HG02870 (cell line): ENCODE results near the gene SEC11A.
A peak's percentile ranks its signal among the peaks of the same experiment; 100 is the strongest.
"Not testable (repeated sequence)": the region's sequence is repeated elsewhere in the genome, so short reads cannot be mapped to it uniquely, and the experiment has no call there.

Experiments used
- ATAC-seq: cut with Tn5 transposase; IDR thresholded peaks from one replicate; pipeline ENCODE4 v1.9.1; 2021; ENCODE audit warnings: mild to moderate bottlenecking, moderate library complexity; ENCODE audit not compliant: unreplicated experiment

Gene SEC11A

GRCh38 chr15:84716036-84716732, at the start of gene SEC11A:
Gene SEC11A (minus strand): TSS chr15:84716139. CDS start chr15:84716075, 64 bp downstream.
- ATAC-seq, result peak; percentile 87

- ATAC-seq, result no peak
These were observed 49.7 kb upstream of the SEC11A start for GRCh38 chr15:84765675-84766074.

GRCh38 chr15:84764989-84765388, 49.0 kb upstream of the SEC11A start:
- no peak for ATAC-seq

- no peak for ATAC-seq
These were observed 48.6 kb upstream of the SEC11A start for GRCh38 chr15:84764585-84764984.

GRCh38 chr15:84762840-84763572, 47.1 kb upstream of the SEC11A start:
- ATAC-seq, result no peak

- ATAC-seq, result no peak
These were observed 45.7 kb upstream of the SEC11A start for GRCh38 chr15:84761607-84762131.

GRCh38 chr15:84760219-84760618, 44.3 kb upstream of the SEC11A start:
- ATAC-seq, result no peak

GRCh38 chr15:84759018-84759417, 43.1 kb upstream of the SEC11A start:
- ATAC-seq, result no peak

GRCh38 chr15:84755736-84756527, 40.0 kb upstream of the SEC11A start:
- no peak for ATAC-seq

GRCh38 chr15:84754889-84755288, 39.0 kb upstream of the SEC11A start:
- ATAC-seq, result not testable (repeated sequence)

- no peak for ATAC-seq
These were observed 36.8 kb upstream of the SEC11A start for GRCh38 chr15:84752700-84753099.

- no peak for ATAC-seq
These were observed 36.3 kb upstream of the SEC11A start for GRCh38 chr15:84752195-84752594.

GRCh38 chr15:84751721-84752120, 35.8 kb upstream of the SEC11A start:
- not testable (repeated sequence) for ATAC-seq

GRCh38 chr15:84750583-84751092, 34.7 kb upstream of the SEC11A start:
- ATAC-seq, result peak; percentile 30

GRCh38 chr15:84749111-84749991, 33.4 kb upstream of the SEC11A start:
- ATAC-seq, result peak; percentile 3

GRCh38 chr15:84748274-84749110, 32.6 kb upstream of the SEC11A start, which contains the start of gene ZNF592:
Gene ZNF592 (plus strand): TSS chr15:84748592. CDS start chr15:84782676, 34,084 bp downstream.
- peak; percentile 46 for ATAC-seq

GRCh38 chr15:84747416-84748273, 31.7 kb upstream of the SEC11A start:
- peak; percentile 38 for ATAC-seq

GRCh38 chr15:84741121-84741520, 25.2 kb upstream of the SEC11A start:
- no peak for ATAC-seq
